A673 (cell line): Measurements from ENCODE around the gene ATP8A2. TPM values are rescaled to one million over a fixed set of nuclear protein-coding genes. Genes with fewer than 3 reads are reported as not detected.

ENCODE experiments used
- BruUV-seq: library from RNA; stranded (reverse); fragments of 400-500 nt; replicated peaks from 2 replicates; lab custom pipeline; 2021; lab: Mats Ljungman, UMichigan
- CTCF ChIA-PET: fragments of 300-600 bp; sonication (Branson Sonifier 250); formaldehyde crosslinking; loops from one replicate; lab custom pipeline; 2022; ENCODE audit warnings: antibody characterized with exemption; lab: Charles Lee
- POLR2A ChIA-PET: fragments of 300-600 bp; sonication (Branson Sonifier 250); formaldehyde crosslinking; loops from one replicate; lab custom pipeline; 2022; ENCODE audit warnings: antibody characterized with exemption; ENCODE audit not compliant: low non-redundant PET; lab: Charles Lee
- DNase-seq: peaks from one replicate; pipeline ENCODE4 v3.0.0-alpha.2; 2015; ENCODE audit warnings: low spot score
- H3K27ac ChIP-seq: fragments of 200-600 bp; sonication (generic); 2 replicates; pipeline ENCODE4 v1.5.1; 2016; ENCODE audit warnings: mixed run types, low read depth, mild to moderate bottlenecking, mixed read lengths, antibody characterized with exemption, low read length; ENCODE audit not compliant: poor library complexity, severe bottlenecking
- H3K27me3 ChIP-seq: fragments of 200-600 bp; sonication (generic); replicated peaks from 2 replicates; pipeline ENCODE4 v1.6.1; 2017; ENCODE audit warnings: mixed run types, low read depth, mild to moderate bottlenecking, mixed read lengths, antibody characterized with exemption, low read length; ENCODE audit not compliant: insufficient read depth, poor library complexity
- H3K36me3 ChIP-seq: fragments of 200-600 bp; sonication (generic); 2 replicates; pipeline ENCODE4 v1.6.1; 2016; ENCODE audit warnings: mixed run types, mild to moderate bottlenecking, mixed read lengths, antibody characterized with exemption, low read length; ENCODE audit not compliant: insufficient read depth, poor library complexity, severe bottlenecking
- H3K4me1 ChIP-seq: fragments of 200-600 bp; sonication (generic); 2 replicates; pipeline ENCODE4 v1.6.1; 2017; ENCODE audit warnings: mixed run types, mild to moderate bottlenecking, mixed read lengths, antibody characterized with exemption, low read length; ENCODE audit not compliant: insufficient read depth, poor library complexity, severe bottlenecking
- H3K4me3 ChIP-seq: fragments of 200-600 bp; sonication (generic); 2 replicates; pipeline ENCODE4 v1.5.1; 2016; ENCODE audit warnings: low read depth, mixed run types, mild to moderate bottlenecking, mixed read lengths, low read length; ENCODE audit not compliant: poor library complexity, severe bottlenecking
- H3K9me3 ChIP-seq: fragments of 200-600 bp; sonication (generic); 2 replicates; pipeline ENCODE4 v1.6.1; 2016; ENCODE audit warnings: mixed run types, low read depth, mild to moderate bottlenecking, mixed read lengths, antibody characterized with exemption, low read length; ENCODE audit not compliant: poor library complexity, severe bottlenecking
- EZH2 ChIP-seq: fragments of 200-600 bp; sonication (generic); IDR thresholded peaks from 2 replicates; pipeline ENCODE4 v1.6.1; 2017; ENCODE audit warnings: borderline replicate concordance, low read depth, mild to moderate bottlenecking, mixed read lengths, antibody characterized with exemption, low read length; ENCODE audit not compliant: poor library complexity, severe bottlenecking
- intact Hi-C: fragments of 100-400 bp; cut with micrococcal nuclease; formaldehyde crosslinking; loops from one replicate; pipeline ENCODE4 v1.10.0; 2022; ENCODE audit not compliant: unreplicated experiment
- total RNA-seq: library from RNA; stranded (reverse); gene quantifications from 2 replicates; pipeline ENCODE4 v1.2.3, GENCODE V29; 2021
- TF ChIP-seq, protein P1 (sequence below): fragments of 300-800, 200-600 bp; sonication (generic); conservative IDR thresholded peaks from 2 replicates; pipeline ENCODE4 v1.5.1; 2017; ENCODE audit warnings: low read depth, mild to moderate bottlenecking, antibody characterized with exemption, low read length, moderate library complexity, mixed read lengths

ATP8A2 gene
- total RNA-seq, 1 experiment from 2014 or later = 0.92 TPM

DNA sequence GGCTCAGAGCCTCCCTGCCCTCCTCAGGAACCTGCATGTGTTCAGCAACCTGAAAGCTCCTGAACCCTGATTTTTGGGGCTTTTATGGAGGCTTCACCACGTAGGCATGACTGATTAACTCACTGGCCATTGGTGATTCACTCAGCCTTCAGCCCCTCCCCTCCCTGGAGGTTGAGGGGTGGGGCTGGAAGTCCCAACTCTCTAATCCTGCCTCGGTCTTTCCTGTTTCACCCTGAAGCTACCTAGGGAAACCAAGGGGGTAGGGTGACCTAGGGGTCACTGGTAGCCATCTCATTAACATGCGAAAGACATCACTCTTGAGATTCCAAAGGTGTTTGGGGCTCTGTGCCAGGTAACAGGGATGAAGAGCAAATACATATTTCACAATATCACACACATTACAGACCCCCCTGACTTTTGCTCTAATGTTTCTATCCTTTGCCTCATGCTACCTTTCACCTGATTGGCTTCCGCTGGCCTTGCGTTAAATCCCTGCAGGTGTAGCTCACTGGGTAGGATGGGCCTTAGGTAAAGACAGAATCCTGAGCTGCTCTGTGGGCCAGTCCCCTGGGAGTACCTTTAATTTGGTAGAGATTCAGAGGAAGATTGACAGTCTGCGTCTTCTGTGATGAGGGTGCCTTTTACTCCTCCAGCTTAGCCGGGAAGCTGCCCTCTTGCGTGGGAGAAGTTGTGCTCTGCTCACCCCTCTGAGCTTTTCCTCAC is 260.6 kb downstream of the ATP8A2 start:
- ChIA-PET CTCF (no interaction called here), POLR2A (interaction anchor here (0.6 kb wide), 1 partner anchor 40 kb away, joined by 3 read pairs; no protein-coding TSS in a partner anchor)
- H3K4me1 ChIP-seq = peaks cover 28% of the 10 kb centered on the region
- no peaks in the 10 kb centered on the region for H3K36me3 ChIP-seq
- H3K9me3 ChIP-seq = no peaks in the 10 kb centered on the region
- intact Hi-C loops = no loop called here
- no peak overlapping the region for H3K4me3 ChIP-seq
- TF ChIP-seq EZH2 = no peak
- TF ChIP-seq, protein P1, sequence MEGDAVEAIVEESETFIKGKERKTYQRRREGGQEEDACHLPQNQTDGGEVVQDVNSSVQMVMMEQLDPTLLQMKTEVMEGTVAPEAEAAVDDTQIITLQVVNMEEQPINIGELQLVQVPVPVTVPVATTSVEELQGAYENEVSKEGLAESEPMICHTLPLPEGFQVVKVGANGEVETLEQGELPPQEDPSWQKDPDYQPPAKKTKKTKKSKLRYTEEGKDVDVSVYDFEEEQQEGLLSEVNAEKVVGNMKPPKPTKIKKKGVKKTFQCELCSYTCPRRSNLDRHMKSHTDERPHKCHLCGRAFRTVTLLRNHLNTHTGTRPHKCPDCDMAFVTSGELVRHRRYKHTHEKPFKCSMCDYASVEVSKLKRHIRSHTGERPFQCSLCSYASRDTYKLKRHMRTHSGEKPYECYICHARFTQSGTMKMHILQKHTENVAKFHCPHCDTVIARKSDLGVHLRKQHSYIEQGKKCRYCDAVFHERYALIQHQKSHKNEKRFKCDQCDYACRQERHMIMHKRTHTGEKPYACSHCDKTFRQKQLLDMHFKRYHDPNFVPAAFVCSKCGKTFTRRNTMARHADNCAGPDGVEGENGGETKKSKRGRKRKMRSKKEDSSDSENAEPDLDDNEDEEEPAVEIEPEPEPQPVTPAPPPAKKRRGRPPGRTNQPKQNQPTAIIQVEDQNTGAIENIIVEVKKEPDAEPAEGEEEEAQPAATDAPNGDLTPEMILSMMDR = no peak
- no peaks in the 10 kb centered on the region for H3K27me3 ChIP-seq
- no TSS peak for BruUV-seq
- no peak overlapping the region for H3K27ac ChIP-seq
- DNase-seq = no peak

DNA sequence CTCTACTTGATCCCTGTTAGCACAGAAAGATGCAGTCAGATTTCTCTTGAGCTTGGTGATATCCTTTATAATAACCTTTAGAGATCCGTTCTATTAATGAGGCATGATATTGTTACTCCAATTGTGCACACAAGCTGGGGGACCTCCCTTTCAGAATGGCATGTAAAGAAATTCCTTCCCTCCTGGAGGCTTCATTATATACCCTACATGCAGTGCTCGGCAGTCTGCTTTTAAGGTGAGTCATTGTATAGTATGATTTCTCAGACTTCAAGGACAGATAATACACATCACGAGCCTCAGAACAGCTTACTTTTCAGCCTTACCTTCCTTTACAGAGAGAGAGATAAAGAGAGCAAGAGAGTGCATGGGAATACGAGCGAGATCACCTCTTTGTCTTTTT is 261.3 kb downstream of the ATP8A2 start:
- peak; percentile 9 for DNase-seq
- no peaks in the 10 kb centered on the region for H3K36me3 ChIP-seq
- peaks cover 28% of the 10 kb centered on the region for H3K4me1 ChIP-seq
- BruUV-seq = no TSS peak
- POLR2A ChIA-PET = interaction anchor here (0.6 kb wide), 1 partner anchor 39 kb away, joined by 3 read pairs; no protein-coding TSS in a partner anchor
- no peak overlapping the region for H3K27ac ChIP-seq
- TF ChIP-seq, protein P1 = no peak
- TF ChIP-seq EZH2 = no peak
- H3K9me3 ChIP-seq = no peaks in the 10 kb centered on the region
- CTCF ChIA-PET = no interaction called here
- intact Hi-C loops = no loop called here
- H3K4me3 ChIP-seq = no peak overlapping the region
- H3K27me3 ChIP-seq = no peaks in the 10 kb centered on the region

DNA sequence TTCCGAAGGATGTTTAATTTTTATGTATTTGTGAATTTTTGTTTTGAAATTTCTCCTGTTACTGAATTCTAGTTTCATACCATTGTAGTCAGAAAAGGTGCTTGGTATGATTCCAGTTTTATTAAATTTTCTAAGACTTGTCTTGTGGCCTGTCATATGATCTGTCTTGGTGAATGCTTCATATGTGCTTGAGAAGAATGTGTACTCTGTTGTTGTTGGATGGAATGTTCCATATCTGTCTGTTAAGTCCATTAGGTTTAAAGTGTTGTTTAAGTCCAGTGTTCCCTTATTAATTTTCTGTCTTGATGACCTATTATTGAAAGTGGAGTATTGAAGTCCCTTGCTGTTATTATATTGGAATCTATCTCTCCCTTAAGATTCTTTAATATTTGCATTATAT is 273.9 kb downstream of the ATP8A2 start:
- Histone ChIP-seq H3K4me1 (no peaks in the 10 kb centered on the region), H3K4me3 (no peak overlapping the region), H3K36me3 (no peaks in the 10 kb centered on the region), H3K27me3 (no peaks in the 10 kb centered on the region), H3K9me3 (peaks cover 6% of the 10 kb centered on the region), H3K27ac (no peak overlapping the region)
- ChIA-PET CTCF (no interaction called here), POLR2A (no interaction called here)
- no TSS peak for BruUV-seq
- TF ChIP-seq EZH2 = no peak
- TF ChIP-seq, protein P1 = no peak
- no peak for DNase-seq
- intact Hi-C loops = no loop called here
